ENCODE measurements around the gene ALB. TPM values are rescaled to one million over a fixed set of nuclear protein-coding genes. Genes with fewer than 3 reads are reported as not detected.

Gene ALB
- total RNA-seq, 1 experiment from 2014 or later = 23.4 TPM

DNA sequence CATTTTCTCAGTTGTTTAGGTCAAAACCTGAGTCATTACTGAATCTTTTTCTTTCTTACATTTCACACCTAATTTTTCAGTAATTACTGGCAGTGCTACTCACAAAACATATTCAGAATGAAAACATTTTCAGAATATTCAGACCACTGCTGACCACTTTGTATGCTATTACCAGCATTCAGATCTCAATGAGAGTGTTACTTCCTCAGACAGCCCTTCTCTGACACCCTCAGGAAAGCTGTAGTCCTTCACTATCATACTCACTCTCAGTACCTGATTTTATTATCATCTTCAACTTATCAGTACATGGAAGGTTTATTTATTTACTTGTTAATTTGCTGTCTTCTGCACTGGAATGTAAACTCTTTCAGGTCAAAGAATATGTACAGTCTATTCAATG lies 12.3 kb upstream of the ALB start:
- H3K27me3 Mint-ChIP-seq (ENCODE audit: low read depth) = no peaks in the 10 kb centered on the region
- ChIA-PET POLR2A (no interaction called here), CTCF (no interaction called here)
- H3K36me3 Mint-ChIP-seq = no peaks in the 10 kb centered on the region
- ATAC-seq (no peak), DNase-seq (ENCODE audit: low spot score) (no peak)
- peaks cover 7% of the 10 kb centered on the region for H3K9me3 Mint-ChIP-seq
- H3K4me3 Mint-ChIP-seq = no peak overlapping the region
- TF ChIP-seq ATF3 (CRISPR knock-in tag; conservative IDR thresholded peaks at IDR 0.05) = no peak
- TF ChIP-seq ZNF423 (CRISPR knock-in tag; IDR thresholded peaks at IDR 0.05) = no peak
- TF ChIP-seq, protein P1, sequence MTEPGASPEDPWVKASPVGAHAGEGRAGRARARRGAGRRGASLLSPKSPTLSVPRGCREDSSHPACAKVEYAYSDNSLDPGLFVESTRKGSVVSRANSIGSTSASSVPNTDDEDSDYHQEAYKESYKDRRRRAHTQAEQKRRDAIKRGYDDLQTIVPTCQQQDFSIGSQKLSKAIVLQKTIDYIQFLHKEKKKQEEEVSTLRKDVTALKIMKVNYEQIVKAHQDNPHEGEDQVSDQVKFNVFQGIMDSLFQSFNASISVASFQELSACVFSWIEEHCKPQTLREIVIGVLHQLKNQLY (CRISPR knock-in tag; IDR thresholded peaks at IDR 0.05) = no peak
- no peak for TF ChIP-seq ZNF671 (CRISPR knock-in tag; IDR thresholded peaks at IDR 0.05)
- TF ChIP-seq SP1 (CRISPR knock-in tag; conservative IDR thresholded peaks at IDR 0.05) = no peak
- no peak for TF ChIP-seq CDX4 (CRISPR knock-in tag; IDR thresholded peaks at IDR 0.05; ENCODE audit: borderline replicate concordance)
- TF ChIP-seq NR2C2 (CRISPR knock-in tag; IDR thresholded peaks at IDR 0.05) = no peak
- TF ChIP-seq CREM (CRISPR knock-in tag; IDR thresholded peaks at IDR 0.05) = no peak
- no peak for TF ChIP-seq ZNF425 (CRISPR knock-in tag; conservative IDR thresholded peaks at IDR 0.05)
- no peak for TF ChIP-seq JAZF1 (CRISPR knock-in tag; IDR thresholded peaks at IDR 0.05)
- TF ChIP-seq TCF7 (CRISPR knock-in tag; IDR thresholded peaks at IDR 0.05; ENCODE audit: low read depth) = no peak
- no peak for TF ChIP-seq TP53 (CRISPR knock-in tag; IDR thresholded peaks at IDR 0.05)
- no peak for TF ChIP-seq ZNF532 (CRISPR knock-in tag; IDR thresholded peaks at IDR 0.05; ENCODE audit: borderline replicate concordance)
- TF ChIP-seq ZBTB21 (CRISPR knock-in tag; IDR thresholded peaks at IDR 0.05; ENCODE audit: borderline replicate concordance) = no peak
- no peak for TF ChIP-seq RELA (CRISPR knock-in tag; IDR thresholded peaks at IDR 0.05; ENCODE audit: borderline replicate concordance)
- TF ChIP-seq, protein P2, sequence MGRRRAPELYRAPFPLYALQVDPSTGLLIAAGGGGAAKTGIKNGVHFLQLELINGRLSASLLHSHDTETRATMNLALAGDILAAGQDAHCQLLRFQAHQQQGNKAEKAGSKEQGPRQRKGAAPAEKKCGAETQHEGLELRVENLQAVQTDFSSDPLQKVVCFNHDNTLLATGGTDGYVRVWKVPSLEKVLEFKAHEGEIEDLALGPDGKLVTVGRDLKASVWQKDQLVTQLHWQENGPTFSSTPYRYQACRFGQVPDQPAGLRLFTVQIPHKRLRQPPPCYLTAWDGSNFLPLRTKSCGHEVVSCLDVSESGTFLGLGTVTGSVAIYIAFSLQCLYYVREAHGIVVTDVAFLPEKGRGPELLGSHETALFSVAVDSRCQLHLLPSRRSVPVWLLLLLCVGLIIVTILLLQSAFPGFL (CRISPR knock-in tag; IDR thresholded peaks at IDR 0.05; ENCODE audit: borderline replicate concordance) = no peak
- H3K4me1 Mint-ChIP-seq = no peaks in the 10 kb centered on the region
- no peak overlapping the region for H3K27ac Mint-ChIP-seq

DNA sequence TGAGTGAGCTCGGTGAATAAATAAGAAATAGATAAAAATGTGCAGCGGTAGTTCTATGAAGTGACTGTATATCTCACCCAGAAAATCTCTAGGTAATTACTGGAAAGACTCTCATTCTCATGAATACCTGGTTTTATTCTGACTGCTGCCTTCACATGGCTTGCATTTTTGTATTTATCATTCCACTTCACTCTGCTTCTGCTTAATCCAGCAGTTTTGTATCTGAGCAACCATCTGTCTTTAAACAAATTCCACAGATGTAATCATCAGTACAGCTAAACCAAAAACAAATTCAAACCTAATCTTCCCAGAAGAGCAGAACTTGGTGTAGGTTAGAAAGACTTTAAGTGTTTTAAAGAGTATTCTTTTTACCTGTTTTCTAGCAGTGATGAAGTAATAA lies 11.2 kb upstream of the ALB start:
- Mint-ChIP-seq H3K4me3 (no peak overlapping the region), H3K4me1 (no peaks in the 10 kb centered on the region), H3K36me3 (no peaks in the 10 kb centered on the region), H3K9me3 (peaks cover 7% of the 10 kb centered on the region), H3K27ac (no peak overlapping the region), H3K27me3 (ENCODE audit: low read depth) (no peaks in the 10 kb centered on the region)
- DNase-seq (ENCODE audit: low spot score) (no peak), ATAC-seq (no peak)
- POLR2A ChIA-PET = no interaction called here
- CTCF ChIA-PET = no interaction called here
- TF ChIP-seq TEAD4 (CRISPR knock-in tag; IDR thresholded peaks at IDR 0.05) (no peak), ZNF416 (CRISPR knock-in tag; IDR thresholded peaks at IDR 0.05) (no peak), GABPB1 (CRISPR knock-in tag; IDR thresholded peaks at IDR 0.05) (no peak), ZNF671 (CRISPR knock-in tag; IDR thresholded peaks at IDR 0.05) (no peak), SMAD4 (CRISPR knock-in tag; IDR thresholded peaks at IDR 0.05) (no peak), ZNF219 (CRISPR knock-in tag; IDR thresholded peaks at IDR 0.05; ENCODE audit: borderline replicate concordance) (no peak)
- TF ChIP-seq, protein P3, sequence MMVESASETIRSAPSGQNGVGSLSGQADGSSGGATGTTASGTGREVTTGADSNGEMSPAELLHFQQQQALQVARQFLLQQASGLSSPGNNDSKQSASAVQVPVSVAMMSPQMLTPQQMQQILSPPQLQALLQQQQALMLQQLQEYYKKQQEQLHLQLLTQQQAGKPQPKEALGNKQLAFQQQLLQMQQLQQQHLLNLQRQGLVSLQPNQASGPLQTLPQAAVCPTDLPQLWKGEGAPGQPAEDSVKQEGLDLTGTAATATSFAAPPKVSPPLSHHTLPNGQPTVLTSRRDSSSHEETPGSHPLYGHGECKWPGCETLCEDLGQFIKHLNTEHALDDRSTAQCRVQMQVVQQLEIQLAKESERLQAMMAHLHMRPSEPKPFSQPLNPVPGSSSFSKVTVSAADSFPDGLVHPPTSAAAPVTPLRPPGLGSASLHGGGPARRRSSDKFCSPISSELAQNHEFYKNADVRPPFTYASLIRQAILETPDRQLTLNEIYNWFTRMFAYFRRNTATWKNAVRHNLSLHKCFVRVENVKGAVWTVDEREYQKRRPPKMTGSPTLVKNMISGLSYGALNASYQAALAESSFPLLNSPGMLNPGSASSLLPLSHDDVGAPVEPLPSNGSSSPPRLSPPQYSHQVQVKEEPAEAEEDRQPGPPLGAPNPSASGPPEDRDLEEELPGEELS (CRISPR knock-in tag; IDR thresholded peaks at IDR 0.05) = no peak
- TF ChIP-seq, protein P4, sequence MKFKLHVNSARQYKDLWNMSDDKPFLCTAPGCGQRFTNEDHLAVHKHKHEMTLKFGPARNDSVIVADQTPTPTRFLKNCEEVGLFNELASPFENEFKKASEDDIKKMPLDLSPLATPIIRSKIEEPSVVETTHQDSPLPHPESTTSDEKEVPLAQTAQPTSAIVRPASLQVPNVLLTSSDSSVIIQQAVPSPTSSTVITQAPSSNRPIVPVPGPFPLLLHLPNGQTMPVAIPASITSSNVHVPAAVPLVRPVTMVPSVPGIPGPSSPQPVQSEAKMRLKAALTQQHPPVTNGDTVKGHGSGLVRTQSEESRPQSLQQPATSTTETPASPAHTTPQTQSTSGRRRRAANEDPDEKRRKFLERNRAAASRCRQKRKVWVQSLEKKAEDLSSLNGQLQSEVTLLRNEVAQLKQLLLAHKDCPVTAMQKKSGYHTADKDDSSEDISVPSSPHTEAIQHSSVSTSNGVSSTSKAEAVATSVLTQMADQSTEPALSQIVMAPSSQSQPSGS (CRISPR knock-in tag; IDR thresholded peaks at IDR 0.05; ENCODE audit: borderline replicate concordance, low read depth) = no peak
